Mammary microvascular endothelial cell (primary cell): Measurements from ENCODE around the gene SLC12A4. TPM values are rescaled to one million over a fixed set of nuclear protein-coding genes. Genes with fewer than 3 reads are reported as not detected.

ENCODE experiments used
- total RNA-seq: library from RNA; depleted of rRNA; stranded (reverse); fragments of >200 nt; gene quantifications from 2 replicates; pipeline ENCODE4 v1.2.3, GENCODE V29; 2015

Gene SLC12A4
- 34.7 and 40.2 TPM in 2 replicates for total RNA-seq

GRCh38 chr16:67968400-67969253, at the start of gene SLC12A4:
TSS of gene SLC12A4 (minus strand) at chr16:67968637. CDS start at chr16:67968553, 84 bp downstream.

GRCh38 chr16:68015681-68016080, 47.2 kb upstream of the SLC12A4 start, which contains the start of gene DPEP2NB:
TSS of gene DPEP2NB (minus strand) at chr16:68015911. CDS start at chr16:68015770, 141 bp downstream.

GRCh38 chr16:67998779-67999688, 30.6 kb upstream of the SLC12A4 start, which contains the start of gene DPEP2:
TSS of gene DPEP2 (minus strand) at chr16:67999484. CDS start at chr16:67993212, 6,272 bp downstream.

GRCh38 chr16:67979955-67980678, 11.7 kb upstream of the SLC12A4 start, which contains the start of gene DPEP3:
TSS of gene DPEP3 (minus strand) at chr16:67980499. CDS start at chr16:67980380, 119 bp downstream.

GRCh38 chr16:67943619-67944504, 24.6 kb downstream of the SLC12A4 start, which contains the start of gene LCAT:
TSS of gene LCAT (minus strand) at chr16:67944120. CDS start at chr16:67944101, 19 bp downstream.

GRCh38 chr16:67936124-67936879, 32.1 kb downstream of the SLC12A4 start, which contains the start of gene PSMB10:
TSS of gene PSMB10 (minus strand) at chr16:67936850. CDS start at chr16:67936749, 101 bp downstream.

GRCh38 chr16:67931712-67932461, 36.5 kb downstream of the SLC12A4 start, which contains the start of gene CTRL:
TSS of gene CTRL (minus strand) at chr16:67931862. CDS start at chr16:67931852, 10 bp downstream.

Other genes with a start within 250 kb of the SLC12A4 start
- gene GFOD2, start 249.3 kb downstream of the SLC12A4 start, total RNA-seq: 19.6 TPM in 2 replicates
- gene RANBP10, start 162.1 kb downstream of the SLC12A4 start, total RNA-seq: 8.6 and 10.3 TPM in 2 replicates
- 0.13 and 0.20 TPM in 2 replicates for gene TSNAXIP1, start 161.7 kb downstream of the SLC12A4 start, total RNA-seq
- gene THAP11, start 126.3 kb downstream of the SLC12A4 start, total RNA-seq: 35.4 and 40.7 TPM in 2 replicates
- 158 and 170 TPM in 2 replicates for gene NUTF2, start 121.7 kb downstream of the SLC12A4 start, total RNA-seq
- 29.4 and 31.6 TPM in 2 replicates for gene CENPT, start 120.9 kb downstream of the SLC12A4 start, total RNA-seq
- gene EDC4, start 95.6 kb downstream of the SLC12A4 start, total RNA-seq: 50.1 and 74.3 TPM in 2 replicates
- 0.69 TPM in 1 of 2 replicates, not detected in the other for gene NRN1L, start 83.8 kb downstream of the SLC12A4 start, total RNA-seq
- gene PSKH1, start 75.4 kb downstream of the SLC12A4 start, total RNA-seq: 8.3 and 10.8 TPM in 2 replicates
- gene CTRL, start 36.8 kb downstream of the SLC12A4 start, total RNA-seq: 0.84 and 0.87 TPM in 2 replicates
- 73.8 and 78.3 TPM in 2 replicates for gene PSMB10, start 31.8 kb downstream of the SLC12A4 start, total RNA-seq
- gene LCAT, start 24.5 kb downstream of the SLC12A4 start, total RNA-seq: 3.7 and 4.5 TPM in 2 replicates
- not detected in 2 replicates for gene DPEP3, start 11.9 kb upstream of the SLC12A4 start, total RNA-seq
- 0.05 TPM in 1 of 2 replicates, not detected in the other for gene DPEP2, start 30.8 kb upstream of the SLC12A4 start, total RNA-seq
- gene DPEP2NB, start 47.3 kb upstream of the SLC12A4 start, total RNA-seq: not detected in 2 replicates
- gene DDX28, start 54.6 kb upstream of the SLC12A4 start, total RNA-seq: 5.3 and 8.1 TPM in 2 replicates
- gene DUS2, start 54.6 kb upstream of the SLC12A4 start, total RNA-seq: 16.5 and 19.5 TPM in 2 replicates
- gene NFATC3, start 116.7 kb upstream of the SLC12A4 start, total RNA-seq: 21.0 and 22.1 TPM in 2 replicates